ENCODE measurements around the gene RPP14. TPM values are rescaled to one million over a fixed set of nuclear protein-coding genes. Genes with fewer than 3 reads are reported as not detected.

The RPP14 gene
- polyA plus RNA-seq, 2 of the 4 experiments (the other 2 are of a cell fraction) = 13.2 to 21.5 TPM

- TF ChIP-seq ZFP36 (IDR thresholded peaks at IDR 0.05; ENCODE audit: borderline replicate concordance, partially characterized antibody) = no peak
- TF ChIP-seq RNF2 (IDR thresholded peaks at IDR 0.05; ENCODE audit: borderline replicate concordance, low read depth) = no peak
- no peak for TF ChIP-seq KDM5A (IDR thresholded peaks at IDR 0.05)
- no peak for TF ChIP-seq HOXB13 (CRISPR knock-in tag; IDR thresholded peaks at IDR 0.05; ENCODE audit: low read depth)
- no peak for TF ChIP-seq CTCF (IDR thresholded peaks at IDR 0.05)
- TF ChIP-seq ESRRA (IDR thresholded peaks at IDR 0.05; ENCODE audit: borderline replicate concordance, low read length) = no peak
- TF ChIP-seq RARB (CRISPR knock-in tag; IDR thresholded peaks at IDR 0.05) = no peak
- TF ChIP-seq HES2 (IDR thresholded peaks at IDR 0.05) = no peak
- no peak for TF ChIP-seq TP53 (CRISPR knock-in tag; IDR thresholded peaks at IDR 0.05)
- TF ChIP-seq NPAS2 (CRISPR knock-in tag; IDR thresholded peaks at IDR 0.05; ENCODE audit: borderline replicate concordance) = no peak
- no peak for TF ChIP-seq BHLHE40 (IDR thresholded peaks at IDR 0.05; ENCODE audit: low read depth, low read length)
Measured at GRCh38 chr3:58260261-58260731, 45.7 kb upstream of the RPP14 start (continued).

GRCh38 chr3:58260733-58261132 is 45.3 kb upstream of the RPP14 start:
- DNase-seq (ENCODE audit: low read depth in 1 of 2, low spot score in 1 of 2) = no peak
- H3K4me1 ChIP-seq = peaks cover 9% of the 10 kb centered on the region
- ChIA-PET POLR2A (no interaction called here), CTCF (interaction anchor here (1.1 to 1.9 kb wide), 2 partner anchors 45 to 77 kb away, joined by 3 to 5 read pairs; partner anchors contain the start of genes HTD2 and RPP14)
- WGBS (ENCODE audit: missing lambda C conversion rate) = 40% methylated on average over 4 of the region's 6 CpGs
- FAIRE-seq = no peak
- H3K27ac ChIP-seq = no peak overlapping the region
- no peak overlapping the region for H3K4me2 ChIP-seq
- no peak overlapping the region for H3K4me3 ChIP-seq
- TF ChIP-seq CHD2 (IDR thresholded peaks at IDR 0.05; ENCODE audit: low read length, partially characterized antibody) (no peak), EHMT2 (IDR thresholded peaks at IDR 0.05; ENCODE audit: low read depth) (no peak), HES2 (IDR thresholded peaks at IDR 0.05) (no peak), RAD21 (conservative IDR thresholded peaks at IDR 0.05 in 1 of 2, IDR thresholded peaks at IDR 0.05 in 1 of 2) (no peak), HOXA7 (CRISPR knock-in tag; IDR thresholded peaks at IDR 0.05) (no peak), ZFP36 (IDR thresholded peaks at IDR 0.05; ENCODE audit: borderline replicate concordance, partially characterized antibody) (no peak), HEYL (CRISPR knock-in tag; IDR thresholded peaks at IDR 0.05) (no peak), E2F6 (IDR thresholded peaks at IDR 0.05; ENCODE audit: borderline replicate concordance, low read depth) (no peak), JUN (IDR thresholded peaks at IDR 0.05) (no peak), RNF2 (IDR thresholded peaks at IDR 0.05; ENCODE audit: borderline replicate concordance, low read depth) (no peak), HOXB5 (CRISPR knock-in tag; IDR thresholded peaks at IDR 0.05) (no peak), MAZ (IDR thresholded peaks at IDR 0.05; ENCODE audit: borderline replicate concordance, low read depth, low read length) (no peak)
- no peaks in the 10 kb centered on the region for H3K9me3 ChIP-seq
- ATAC-seq = peak; percentile 28 to 54; a peak in 3 of 6 replicates

- Histone ChIP-seq H3K4me2 (no peak overlapping the region), H3K4me3 (no peak overlapping the region), H3K27ac (no peak overlapping the region), H3K9me3 (no peaks in the 10 kb centered on the region), H3K4me1 (peaks cover 9% of the 10 kb centered on the region)
- POLR2A ChIA-PET = interaction anchor here (0.6 kb wide), 1 partner anchor 497 kb away, joined by 3 read pairs; no protein-coding TSS in a partner anchor
- no peak for TF ChIP-seq NFE2L2 (conservative IDR thresholded peaks at IDR 0.05; ENCODE audit: low read length)
- TF ChIP-seq ZFP36 (IDR thresholded peaks at IDR 0.05; ENCODE audit: borderline replicate concordance, partially characterized antibody) = no peak
- TF ChIP-seq HMGXB4 (CRISPR knock-in tag; IDR thresholded peaks at IDR 0.05; ENCODE audit: borderline replicate concordance) = no peak
- TF ChIP-seq RCOR1 (IDR thresholded peaks at IDR 0.05; ENCODE audit: low read depth, low read length) = no peak
- TF ChIP-seq FOXS1 (CRISPR knock-in tag; IDR thresholded peaks at IDR 0.05) = no peak
- TF ChIP-seq SREBF2 (IDR thresholded peaks at IDR 0.05) = no peak
- no peak for TF ChIP-seq ESRRA (IDR thresholded peaks at IDR 0.05; ENCODE audit: borderline replicate concordance, low read length)
- no peak for TF ChIP-seq JUNB (IDR thresholded peaks at IDR 0.05)
- TF ChIP-seq BHLHE40 (IDR thresholded peaks at IDR 0.05; ENCODE audit: low read depth, low read length) = no peak
- no peak for TF ChIP-seq FOSB (CRISPR knock-in tag; IDR thresholded peaks at IDR 0.05)
- TF ChIP-seq MAZ (IDR thresholded peaks at IDR 0.05; ENCODE audit: borderline replicate concordance, low read depth, low read length) = no peak
- FAIRE-seq (no peak), DNase-seq (ENCODE audit: low read depth in 1 of 2, low spot score in 1 of 2) (no peak), ATAC-seq (no peak)
- 72% methylated on average over 3 of the region's 3 CpGs for WGBS (ENCODE audit: missing lambda C conversion rate)
- CTCF ChIA-PET = interaction anchor here (1.9 kb wide), 1 partner anchor 44 kb away, joined by 5 read pairs; the partner anchor contains the start of genes HTD2 and RPP14
Measured at GRCh38 chr3:58261954-58262666, 43.9 kb upstream of the RPP14 start.
